ENCODE measurements around the gene TRIM47. TPM values are rescaled to one million over a fixed set of nuclear protein-coding genes. Genes with fewer than 3 reads are reported as not detected.
A peak's percentile ranks its signal among the peaks of the same experiment; 100 is the strongest.

TRIM47 gene
- total and polyA plus RNA-seq, 2 of the 13 experiments (the other 11 are each of a cell fraction or from before 2014, with no cell fraction given), result 33.5 to 82.0 TPM

DNA sequence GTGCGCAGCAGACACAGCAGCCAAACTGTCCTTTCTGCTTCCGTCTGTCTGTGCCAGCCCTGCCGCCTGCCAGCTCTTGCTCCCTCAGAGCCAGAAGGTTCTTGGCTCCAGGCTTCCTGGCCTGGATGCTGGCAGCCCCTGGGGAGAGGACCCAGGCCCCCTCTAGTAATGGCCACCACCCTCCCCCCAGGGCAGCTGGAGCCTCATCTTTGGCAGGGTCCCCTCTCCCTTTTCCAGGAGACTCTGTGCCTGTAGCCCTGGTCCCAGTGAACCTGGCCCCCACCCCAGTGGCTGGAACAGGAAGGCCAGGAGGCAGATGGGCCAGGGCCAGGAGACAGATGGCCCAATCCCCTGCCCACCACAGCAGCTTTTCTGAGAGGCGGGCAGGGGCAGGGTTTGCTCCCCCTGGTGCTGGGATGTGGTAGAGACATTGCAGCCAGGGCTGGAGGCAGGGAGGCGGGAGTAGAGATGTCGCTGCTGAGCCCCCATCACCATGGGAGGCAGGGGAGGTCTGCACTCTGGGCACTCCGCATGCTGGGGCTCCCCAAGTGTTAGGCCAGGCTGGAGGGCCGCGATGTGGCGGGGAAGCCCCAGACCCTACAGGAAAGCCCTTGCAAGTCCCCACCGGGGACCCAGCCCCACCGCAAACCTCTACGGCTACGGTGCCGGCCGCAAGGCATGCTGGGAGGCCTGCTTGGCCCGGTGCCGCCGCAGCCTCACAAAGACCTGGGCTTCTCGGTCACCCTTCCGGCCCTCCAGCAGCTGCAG is 50.9 kb downstream of the TRIM47 start (continued):
- TF ChIP-seq ZNF687 (CRISPR knock-in tag; IDR thresholded peaks at IDR 0.05), result peak; percentile 75
- TF ChIP-seq PHF5A (CRISPR knock-in tag; IDR thresholded peaks at IDR 0.05; ENCODE audit: low read depth, unreplicated experiment), result peak; percentile 15
- TF ChIP-seq ZNF598 (CRISPR knock-in tag; IDR thresholded peaks at IDR 0.05; ENCODE audit: borderline replicate concordance), result 0 out of 2 replicates have a peak, but pooled peaks have one; percentile 51
- TF ChIP-seq ZSCAN25 (CRISPR knock-in tag; IDR thresholded peaks at IDR 0.05), result no peak
- TF ChIP-seq ZBTB49 (CRISPR knock-in tag; IDR thresholded peaks at IDR 0.05; ENCODE audit: borderline replicate concordance), result no peak
- peak; percentile 69 for TF ChIP-seq PATZ1 (CRISPR knock-in tag; IDR thresholded peaks at IDR 0.05)
- TF ChIP-seq SNAPC4 (CRISPR knock-in tag; IDR thresholded peaks at IDR 0.05), result no peak
- no peak for TF ChIP-seq NFIC (IDR thresholded peaks at IDR 0.05; ENCODE audit: low read length)
- TF ChIP-seq MXD1 (CRISPR knock-in tag; IDR thresholded peaks at IDR 0.05), result 0 out of 2 replicates have a peak, but pooled peaks have one; percentile 57
- TF ChIP-seq REPIN1 (CRISPR knock-in tag; IDR thresholded peaks at IDR 0.05; ENCODE audit: borderline replicate concordance, low read depth), result peak; percentile 72; the same call in 1 of the 2 replicates
- TF ChIP-seq FOSL2 (CRISPR knock-in tag; IDR thresholded peaks at IDR 0.05), result peak; percentile 19; the same call in 1 of the 2 replicates
- TF ChIP-seq ZNF501 (CRISPR knock-in tag; IDR thresholded peaks at IDR 0.05), result peak; percentile 36; the same call in 1 of the 2 replicates

Data from HepG2 (cell line).